GOT3 (cell line): ENCODE measurements around the gene SPRR2E.
"Not testable (repeated sequence)": the region's sequence is repeated elsewhere in the genome, so short reads cannot be mapped to it uniquely, and the experiment has no call there.

Experiments used
- DNase-seq: peaks from one replicate; lab custom pipeline; 2025; ENCODE audit warnings: mixed read lengths; lab: John Stamatoyannopoulos, UW

Gene SPRR2E

DNA sequence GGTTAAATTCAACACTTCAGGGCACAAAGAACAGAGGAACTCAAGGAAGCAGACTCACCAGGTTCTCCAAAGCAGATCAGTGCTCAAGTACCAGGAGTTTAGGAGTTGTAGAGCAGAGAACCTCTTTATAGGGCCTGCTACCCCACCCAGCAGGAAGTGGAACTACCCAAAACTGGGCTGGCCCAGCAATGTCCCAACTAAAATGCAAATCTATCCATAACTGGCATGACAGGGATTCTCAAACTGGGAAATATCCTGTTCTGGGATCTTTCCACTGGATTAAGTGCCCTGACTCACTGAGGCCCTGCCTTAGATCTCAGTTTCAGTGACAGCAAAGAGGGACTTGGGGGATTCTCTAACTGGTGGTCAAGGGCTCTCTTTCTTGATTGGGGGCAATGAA, at the start of gene SPRR2E:
Gene SPRR2E (minus strand): TSS at position 101 of the 400 bp plus-strand sequence. CDS start 775 bp downstream, outside the sequence.
- no peak for DNase-seq

DNA sequence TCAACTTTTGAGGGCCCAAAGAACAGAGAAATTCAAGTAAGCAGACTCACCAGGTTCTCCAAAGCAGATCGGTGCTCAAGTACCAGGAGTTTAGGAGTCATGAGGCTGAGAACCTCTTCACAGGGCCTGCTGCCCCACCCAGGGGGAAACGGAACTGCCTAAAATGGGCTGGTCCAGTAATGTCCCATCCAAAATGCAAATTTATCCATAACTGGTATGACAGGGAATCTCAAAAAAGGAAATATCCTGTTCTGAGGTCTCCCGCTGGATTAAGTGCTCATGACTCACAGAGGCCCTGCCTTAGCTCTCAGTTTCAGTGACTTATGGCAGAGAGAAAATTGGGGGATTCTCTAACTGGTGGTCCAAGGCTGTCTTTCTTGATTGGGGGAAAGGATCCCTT, 47.1 kb upstream of the SPRR2E start:
- DNase-seq = no peak

DNA sequence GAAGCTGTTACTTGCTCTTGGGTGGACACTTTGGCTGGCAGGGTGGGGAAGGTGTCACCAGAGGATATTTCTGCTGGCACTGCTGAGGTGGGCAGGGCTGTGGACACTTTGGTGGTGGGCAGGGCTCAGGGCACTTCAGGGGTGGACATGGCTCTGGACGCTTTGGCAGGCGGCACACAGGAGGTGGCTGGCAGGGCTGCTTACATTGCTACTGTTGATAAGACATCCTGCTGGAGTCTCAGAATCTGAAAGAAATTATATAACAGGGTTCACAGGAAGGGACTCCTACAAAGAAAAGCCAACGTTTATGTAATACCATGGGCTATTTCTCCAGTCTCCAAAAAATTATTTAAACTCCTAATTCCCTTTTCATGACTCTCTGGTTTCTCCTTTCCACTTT, 46.2 kb upstream of the SPRR2E start:
- DNase-seq = no peak

DNA sequence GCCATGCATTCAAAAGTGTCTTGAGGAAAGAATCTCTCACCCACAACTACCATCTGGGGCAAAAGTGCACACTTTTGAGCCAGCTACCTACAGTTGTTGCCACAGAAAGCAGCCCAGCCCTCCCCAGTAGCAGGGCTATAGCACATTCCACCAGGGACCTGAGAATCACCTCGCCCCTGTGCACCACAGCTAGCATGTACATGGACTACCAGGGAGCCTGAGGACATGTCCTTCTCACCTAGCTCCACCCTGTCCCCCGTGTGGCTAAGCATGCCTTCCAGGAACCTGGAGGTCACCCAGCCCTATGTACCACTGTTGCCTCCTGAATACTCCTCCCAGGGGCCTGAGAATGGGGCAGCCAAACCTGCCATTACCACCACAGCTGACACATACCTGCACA, 39.4 kb upstream of the SPRR2E start:
- DNase-seq = no peak

DNA sequence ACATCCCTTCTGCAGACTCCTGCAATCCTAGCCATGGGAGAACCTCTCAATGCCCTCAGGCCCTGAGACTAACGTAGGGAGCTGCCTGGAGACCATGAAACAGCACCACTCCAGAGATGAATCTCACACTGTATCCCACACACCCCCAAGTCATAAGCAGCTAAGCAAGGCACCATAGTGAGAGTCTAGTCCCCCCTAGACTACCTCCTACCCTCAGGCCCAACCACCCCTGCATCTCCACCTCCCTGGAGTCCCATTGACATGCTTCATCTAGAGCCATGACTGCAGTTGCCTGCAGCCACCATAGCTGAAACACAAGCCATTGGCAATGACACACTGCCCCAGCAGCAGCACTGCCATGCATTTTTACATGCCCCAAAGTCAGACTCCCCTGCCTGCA, 38.9 kb upstream of the SPRR2E start:
- DNase-seq = no peak

DNA sequence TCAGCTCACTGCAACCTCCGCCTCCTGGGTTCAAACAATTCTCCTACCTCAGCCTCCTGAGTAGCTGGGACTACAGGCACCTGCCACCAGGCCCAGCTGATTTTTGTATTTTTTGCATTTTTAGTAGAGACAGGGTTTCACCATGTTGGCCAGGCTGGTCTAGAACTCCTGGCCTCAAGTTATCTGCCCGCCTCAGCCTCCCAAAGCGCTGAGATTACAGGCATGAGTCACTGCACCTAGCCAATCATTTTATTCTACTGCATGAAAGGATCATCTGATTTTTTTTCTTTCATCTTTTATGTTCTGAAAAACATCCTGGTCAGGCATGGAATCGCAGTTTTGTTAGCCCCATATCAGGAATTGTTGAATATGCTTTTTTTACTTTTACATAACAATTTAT, 34.4 kb upstream of the SPRR2E start:
- not testable (repeated sequence) for DNase-seq

DNA sequence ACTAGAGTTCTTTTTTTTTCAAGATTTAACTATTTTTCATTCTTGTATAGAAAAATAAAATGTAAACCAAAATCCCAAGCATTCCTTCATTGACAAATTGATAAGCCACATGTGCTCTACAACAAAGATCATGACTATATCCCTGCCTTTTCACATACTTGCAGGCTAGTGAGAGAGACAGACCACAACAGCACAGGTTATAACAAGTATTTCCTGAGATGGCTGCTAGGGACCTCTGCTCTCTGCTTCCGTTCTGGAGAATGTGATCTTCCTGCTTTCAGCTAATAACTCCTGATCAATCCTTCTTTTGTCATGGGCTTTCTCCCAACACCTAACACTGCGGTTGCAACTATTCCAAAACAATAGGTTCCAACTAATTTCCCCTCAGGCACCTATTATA, 33.0 kb upstream of the SPRR2E start:
- no peak for DNase-seq

DNA sequence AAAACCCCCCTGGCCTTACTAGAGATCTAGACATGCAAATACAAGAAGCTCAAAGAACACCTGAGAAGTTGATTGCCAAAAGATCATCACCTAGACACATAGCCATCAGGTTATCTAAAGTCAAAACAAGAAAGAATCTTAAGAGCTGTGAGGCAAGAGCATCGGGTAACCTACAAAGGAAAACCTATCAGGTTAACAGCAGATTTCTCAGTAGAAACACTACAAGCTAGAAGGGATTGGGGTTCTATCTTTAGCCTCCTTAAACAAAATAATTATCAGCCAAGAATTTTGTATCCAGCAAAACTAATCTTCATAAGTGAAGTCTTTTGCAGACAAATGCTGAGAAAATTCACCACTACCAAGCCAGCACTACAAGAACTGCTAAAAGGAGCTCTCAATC, 31.2 kb upstream of the SPRR2E start:
- no peak for DNase-seq

DNA sequence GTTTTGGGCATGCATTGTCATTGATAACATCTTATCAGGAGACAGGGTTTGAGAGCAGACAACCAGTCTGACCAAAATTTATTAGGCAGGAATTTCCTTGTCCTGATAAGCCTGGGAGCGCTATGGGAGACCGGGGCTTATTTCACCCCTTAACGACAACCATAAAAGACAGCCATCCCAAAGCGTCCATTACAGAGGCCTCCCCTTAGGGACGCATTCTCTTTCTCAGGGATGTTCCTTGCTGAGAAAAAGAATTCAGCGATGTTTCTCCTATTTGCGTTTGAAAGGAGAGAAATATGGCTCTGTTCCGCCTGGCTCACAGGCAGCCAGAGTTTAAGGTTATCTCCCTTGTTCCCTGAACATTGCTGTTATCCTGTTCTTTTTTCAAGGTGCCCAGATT, 29.5 kb upstream of the SPRR2E start:
- DNase-seq = not testable (repeated sequence)

DNA sequence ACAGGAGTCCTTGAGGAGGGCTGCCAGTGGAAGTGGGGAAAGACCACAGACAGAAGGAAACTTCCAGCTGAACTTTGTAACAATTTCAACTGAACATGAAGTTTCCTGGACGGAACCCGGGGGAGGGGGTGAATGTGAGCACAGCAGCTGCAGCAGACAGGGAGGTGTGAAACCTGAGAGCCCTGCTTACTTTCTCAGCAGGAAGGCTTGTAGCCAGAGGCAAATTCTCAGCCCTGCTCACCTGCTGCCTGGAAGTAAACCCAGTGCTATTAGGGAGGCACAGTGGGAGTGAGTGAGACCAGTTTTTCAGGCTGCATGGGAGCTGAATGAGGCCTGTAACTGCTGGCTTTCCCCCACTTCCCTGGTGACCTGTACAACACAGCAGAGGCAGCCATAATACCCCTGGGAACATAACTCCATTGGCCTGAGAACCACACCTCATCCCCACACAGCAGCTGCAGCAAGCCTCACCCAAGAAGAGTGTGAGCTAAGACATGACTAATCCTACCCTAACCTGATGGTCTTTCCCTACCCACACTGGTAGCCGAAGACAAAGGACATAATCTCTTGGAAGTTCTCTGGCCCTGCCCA, 28.6 kb upstream of the SPRR2E start:
- no peak for DNase-seq

DNA sequence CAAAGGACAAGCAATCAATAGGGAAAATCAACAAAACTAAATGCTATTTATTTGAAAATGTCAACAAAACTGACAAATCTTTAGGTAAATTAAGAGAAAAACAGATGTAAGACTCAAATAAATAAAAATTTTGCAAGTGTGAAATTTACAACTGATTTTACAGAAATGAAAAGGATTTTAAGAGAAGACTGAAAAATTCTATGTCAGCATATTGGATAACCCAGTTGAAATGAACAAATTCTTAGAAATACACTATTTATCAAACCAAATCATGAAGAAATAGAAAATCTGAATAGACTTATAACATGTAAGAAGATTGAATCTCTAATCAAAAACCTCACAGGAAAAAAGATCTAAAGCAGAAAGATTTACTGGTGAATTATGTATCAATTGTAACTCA, 26.6 kb upstream of the SPRR2E start:
- DNase-seq = no peak

DNA sequence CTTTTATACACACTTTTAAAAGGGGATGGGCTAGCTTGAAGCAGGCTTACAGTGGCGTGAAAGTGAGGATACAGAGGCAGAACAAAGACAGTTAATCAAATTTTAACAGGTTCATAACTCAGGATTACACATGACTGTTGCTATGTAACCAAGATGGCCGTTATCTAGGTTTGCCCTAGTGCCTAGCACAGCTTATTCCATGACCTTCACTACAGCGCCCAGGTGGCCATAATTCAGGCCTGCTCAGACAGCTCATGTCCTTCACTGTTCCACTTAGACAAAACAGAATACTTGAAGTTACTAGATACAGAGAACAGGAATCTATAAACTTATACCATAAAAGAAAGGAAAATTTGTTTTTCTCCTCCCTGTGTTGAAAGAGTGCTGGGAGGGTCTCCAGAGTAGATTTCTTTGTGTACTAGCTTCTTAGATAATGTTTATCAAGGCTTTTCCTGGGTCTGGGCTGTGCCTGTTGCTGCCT, 25.2 kb upstream of the SPRR2E start:
- DNase-seq = no peak

DNA sequence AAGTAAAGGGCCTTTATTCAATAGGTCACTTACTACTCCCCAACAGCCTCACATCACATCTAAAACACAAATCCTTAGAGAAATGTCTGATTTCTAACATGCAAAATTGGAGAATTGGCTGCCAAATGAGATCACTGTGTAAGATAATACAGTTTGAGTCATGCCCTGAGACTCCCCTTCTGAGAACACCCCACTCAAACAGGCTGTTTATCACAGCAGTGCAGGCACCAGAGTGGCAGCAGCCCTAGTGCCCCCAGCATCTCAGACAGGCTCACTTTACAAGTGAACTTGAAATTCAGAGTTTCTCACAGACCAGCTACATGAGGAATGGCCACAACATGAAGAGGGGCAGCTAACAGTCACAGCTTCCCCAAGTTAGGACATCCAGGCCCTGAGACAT, 20.9 kb upstream of the SPRR2E start:
- DNase-seq = not testable (repeated sequence)

DNA sequence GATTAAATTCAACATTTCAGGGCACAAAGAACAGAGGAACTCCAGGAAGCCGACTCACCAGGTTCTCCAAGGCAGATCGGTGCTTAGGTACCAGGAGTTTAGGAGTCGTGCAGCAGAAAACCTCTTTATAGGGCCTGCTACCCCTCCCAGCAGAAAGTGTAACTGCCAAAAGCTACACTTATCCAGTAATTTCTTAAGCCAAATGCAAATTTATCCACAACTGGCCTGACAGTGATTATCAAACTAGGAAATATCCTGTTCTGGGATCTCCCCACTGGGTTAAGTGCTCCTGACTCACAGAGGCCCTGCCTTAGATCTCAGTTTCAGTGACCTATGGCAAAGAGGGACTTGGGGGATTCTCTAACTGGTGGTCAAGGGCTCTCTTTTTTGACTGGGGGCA, 19.1 kb upstream of the SPRR2E start, which contains the start of gene SPRR2F:
Gene SPRR2F (minus strand): TSS at position 101 of the 400 bp plus-strand sequence. CDS start 783 bp downstream, outside the sequence.
- no peak for DNase-seq

DNA sequence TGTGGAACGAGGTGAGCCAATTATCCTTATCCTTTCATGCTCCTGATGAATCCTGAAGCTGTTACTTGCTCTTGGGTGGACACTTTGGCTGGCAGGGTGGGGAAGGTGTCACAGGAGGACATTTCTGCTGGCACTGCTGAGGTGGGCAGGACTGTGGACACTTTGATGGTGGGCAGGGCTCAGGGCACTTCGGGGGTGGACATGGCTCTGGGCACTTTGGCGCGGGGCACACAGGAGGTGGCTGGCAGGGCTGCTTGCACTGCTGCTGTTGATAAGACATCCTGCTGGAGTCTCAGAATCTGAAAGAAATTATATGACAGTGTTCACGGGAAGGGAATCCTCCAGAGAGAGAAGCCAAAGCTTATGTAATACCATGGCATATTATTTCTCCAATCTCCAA, 18.1 kb upstream of the SPRR2E start:
- not testable (repeated sequence) for DNase-seq

DNA sequence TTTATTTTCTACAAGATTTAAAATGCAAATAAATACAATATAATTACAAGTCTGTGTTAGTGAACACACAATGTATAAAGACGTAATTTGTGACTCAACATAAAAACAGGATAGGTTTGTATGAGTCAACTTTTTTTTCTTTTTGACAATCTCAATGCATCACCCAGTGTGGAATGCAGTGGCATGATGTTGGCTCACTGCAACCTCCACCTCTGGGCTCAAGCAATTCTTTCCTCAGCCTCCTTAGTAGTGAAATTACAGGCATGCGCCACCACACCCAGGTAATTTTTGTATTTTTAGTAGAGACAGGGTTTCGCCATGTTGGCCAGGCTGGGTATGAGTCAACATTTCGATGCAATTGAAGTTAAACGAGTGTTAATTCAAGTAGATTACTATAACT, 5.9 kb upstream of the SPRR2E start:
- DNase-seq = no peak

DNA sequence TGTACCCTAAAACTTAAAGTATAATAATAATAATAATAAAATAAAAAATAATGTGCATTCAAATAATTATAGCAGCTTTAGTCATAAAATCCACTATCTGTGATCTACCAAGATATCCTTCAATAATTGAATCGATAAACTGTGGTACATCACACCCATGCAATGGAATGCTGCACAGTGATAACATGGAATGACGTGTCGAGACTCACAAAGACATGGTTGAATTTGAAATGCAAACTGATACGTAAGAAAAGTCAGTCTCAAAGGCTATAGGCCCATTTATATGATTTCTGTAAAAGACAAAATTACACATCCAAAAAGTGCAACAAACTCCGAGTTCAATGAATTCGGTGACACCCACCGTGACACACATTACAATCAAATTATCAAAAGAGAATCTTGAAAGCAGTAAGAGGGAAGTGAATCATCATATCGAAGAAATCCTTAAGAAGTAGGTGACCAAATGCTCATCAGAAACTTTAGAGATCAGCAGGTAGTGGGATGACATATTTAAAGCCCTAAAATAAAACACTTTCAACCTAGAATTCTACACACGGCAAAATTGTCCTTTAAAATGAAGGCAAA, 5.2 kb upstream of the SPRR2E start:
- DNase-seq = no peak

DNA sequence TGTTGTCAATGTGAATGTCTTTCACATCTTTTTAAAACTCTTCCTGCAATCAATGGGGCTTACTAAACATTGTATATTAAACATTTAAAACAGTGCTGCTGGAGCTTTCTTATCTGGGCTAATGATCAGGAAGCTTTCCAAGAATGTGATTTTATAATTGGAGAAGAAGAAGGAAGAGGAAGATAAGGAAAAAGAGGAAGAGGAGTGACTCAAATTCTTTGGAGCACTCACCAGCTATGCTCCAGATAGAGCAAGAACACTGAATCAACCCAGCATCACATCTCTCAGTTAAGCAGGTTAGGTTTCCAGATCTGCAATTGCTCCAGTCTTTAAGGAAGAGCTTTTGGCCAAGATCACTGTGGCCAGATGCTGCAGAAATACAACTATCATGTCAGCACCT, 1.4 kb upstream of the SPRR2E start:
- no peak for DNase-seq

DNA sequence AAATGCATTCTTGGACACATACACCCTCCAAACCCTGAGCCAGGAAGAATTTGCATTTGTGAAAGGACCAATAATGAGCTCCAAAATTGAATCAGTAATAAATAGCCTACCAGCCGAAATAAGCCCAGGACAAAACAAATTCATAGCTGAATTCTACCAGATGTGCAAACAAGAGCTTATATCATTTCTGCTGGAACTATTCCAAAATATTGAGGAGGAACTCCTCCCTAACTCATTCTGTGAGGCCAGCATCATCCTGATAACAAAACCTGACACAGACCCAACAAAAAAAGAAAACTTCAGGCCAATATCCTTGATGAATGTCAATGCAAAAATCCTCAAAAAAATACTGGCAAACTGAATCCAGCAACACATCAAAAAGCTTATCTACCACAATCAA, 6.7 kb downstream of the SPRR2E start:
- no peak for DNase-seq

DNA sequence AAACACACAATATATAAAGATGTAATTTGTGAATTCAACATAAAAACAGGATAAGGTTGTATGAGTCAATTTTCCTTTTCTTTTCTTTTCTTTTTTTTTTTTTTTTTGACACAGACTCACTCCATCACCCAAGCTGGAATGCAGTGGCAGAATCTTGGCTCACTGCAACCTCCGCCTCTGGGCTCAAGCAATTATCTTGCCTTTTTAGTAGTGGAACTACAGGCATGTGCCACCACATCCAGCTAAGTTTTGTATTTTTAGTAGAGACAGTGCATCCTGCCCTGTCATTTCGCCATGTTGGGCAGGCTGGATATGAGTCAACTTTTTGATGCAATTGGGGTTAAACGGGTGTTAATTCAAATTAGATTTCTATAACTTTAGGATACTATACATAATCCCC, 12.6 kb downstream of the SPRR2E start:
- no peak for DNase-seq

DNA sequence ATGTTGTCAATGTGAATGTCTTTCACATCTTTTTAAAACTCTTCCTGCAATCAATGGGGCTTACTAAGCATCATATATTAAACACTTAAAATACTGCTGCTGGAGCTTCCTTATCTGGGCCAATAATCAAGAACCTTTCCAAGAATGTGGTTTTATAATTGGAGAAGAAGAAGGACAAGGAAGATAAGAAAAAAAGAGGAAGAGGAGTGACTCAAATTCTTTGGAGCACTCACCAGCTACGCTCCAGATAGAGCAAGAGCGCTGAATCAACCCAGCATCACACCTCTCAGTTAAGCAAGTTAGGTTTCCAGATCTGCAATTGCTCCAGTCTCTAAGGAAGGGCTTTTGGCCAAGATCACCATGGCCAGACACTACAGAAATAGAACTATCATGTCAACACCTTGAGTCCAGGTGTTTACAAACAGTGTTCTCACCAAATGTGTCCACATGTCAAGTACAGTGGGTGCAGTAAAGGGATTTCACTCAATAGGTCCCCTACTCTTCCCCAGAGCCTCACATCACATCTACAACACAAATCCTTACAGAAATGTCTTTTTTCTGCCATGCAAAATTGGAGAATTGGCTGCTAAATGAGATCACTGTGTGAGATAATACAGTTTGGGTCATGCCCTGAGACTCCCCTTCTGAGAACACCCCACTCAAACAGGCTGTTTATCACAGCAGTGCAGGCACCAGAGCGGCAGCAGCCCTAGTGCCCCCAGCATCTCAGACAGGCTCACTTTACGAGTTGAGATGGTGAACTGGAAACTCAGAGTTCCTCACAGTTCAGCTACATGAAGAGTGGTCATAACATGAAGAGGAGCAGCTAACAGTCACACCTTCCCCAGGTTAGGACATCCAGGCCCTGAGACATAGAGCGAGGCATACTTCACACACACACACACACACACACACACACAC, 21.3 kb downstream of the SPRR2E start:
- DNase-seq = no peak

DNA sequence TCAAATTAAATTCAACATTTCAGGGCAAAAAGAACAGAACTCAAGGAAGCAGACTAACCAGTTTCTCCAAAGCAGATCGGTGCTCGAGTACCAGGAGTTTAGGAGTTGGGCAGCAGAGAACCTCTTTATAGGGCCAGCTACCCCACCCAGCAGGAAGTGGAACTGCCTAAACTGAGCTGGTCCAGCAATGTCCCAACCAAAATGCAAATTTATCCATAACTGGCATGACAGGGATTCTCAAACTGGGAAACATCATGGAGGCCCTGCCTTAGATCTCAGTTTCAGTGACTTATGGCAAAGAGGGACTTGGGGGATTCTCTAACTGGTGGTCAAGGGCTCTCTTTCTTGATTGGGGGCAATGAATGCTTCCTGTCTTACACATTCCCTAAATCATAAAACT, 22.8 kb downstream of the SPRR2E start, which contains the start of gene SPRR2B:
Gene SPRR2B (minus strand): TSS at position 101 of the 400 bp plus-strand sequence. CDS start 772 bp downstream, outside the sequence.
- no peak for DNase-seq

DNA sequence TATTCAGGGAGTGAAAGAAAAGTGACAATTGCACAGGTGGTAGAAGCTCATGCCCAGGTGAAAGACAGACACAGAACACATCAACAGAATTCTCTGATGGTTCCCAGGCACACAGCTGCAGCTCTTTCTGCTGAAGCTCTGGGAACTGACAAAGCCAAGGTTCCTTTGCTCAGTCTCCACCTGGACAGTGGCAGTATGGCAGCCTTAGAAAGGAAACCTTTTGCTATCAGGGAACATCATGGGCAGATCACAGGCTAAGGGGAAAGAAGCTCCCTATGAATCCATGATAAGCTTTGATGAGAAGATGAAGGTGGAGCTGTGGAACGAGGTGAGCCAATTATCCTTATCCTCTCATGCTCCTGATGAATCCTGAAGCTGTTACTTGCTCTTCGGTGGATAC, 24.1 kb downstream of the SPRR2E start:
- DNase-seq = no peak
